Measurements from ENCODE around the gene ICAM2. TPM values are rescaled to one million over a fixed set of nuclear protein-coding genes. Genes with fewer than 3 reads are reported as not detected.

The ICAM2 gene
- total and polyA plus RNA-seq, 2 donors (not counting 1 experiment from before 2014, with no cell fraction given), result 48.7 to 149 TPM

- Histone ChIP-seq H3K4me3 (ENCODE audit: control extremely low read depth in 1 of 5, extremely low read depth in 1 of 5, insufficient read depth in 1 of 5, low read depth in 2 of 5, low read length in 4 of 5) (no peak overlapping the region), H2AFZ (ENCODE audit: insufficient read depth, low read depth, low read length, poor library complexity, severe bottlenecking) (no peak overlapping the region), H3K9me3 (ENCODE audit: control extremely low read depth in 1 of 3, control insufficient read depth in 2 of 3, insufficient read depth in 1 of 3, low read length in 2 of 3) (peaks cover 3 to 17% (median 12%) of the 10 kb centered on the region in 3 donors), H3K79me2 (ENCODE audit: control insufficient read depth, insufficient read depth, low read length) (no peaks in the 10 kb centered on the region), H3K27ac (ENCODE audit: low read length in 2 of 2) (no peak overlapping the region), H3K9ac (ENCODE audit: low read length) (no peak overlapping the region), H3K36me3 (replicated peaks in 1 of 2; ENCODE audit: control extremely low read depth in 1 of 2, control insufficient read depth in 1 of 2, extremely low read depth in 1 of 2, insufficient read depth in 2 of 2, low read length in 1 of 2) (peaks cover 0 to 5% of the 10 kb centered on the region in 2 experiments), H3K27me3 (replicated peaks in 1 of 4; ENCODE audit: control extremely low read depth in 1 of 4, control insufficient read depth in 3 of 4, insufficient read depth in 4 of 4, low read length in 3 of 4) (no peaks in the 10 kb centered on the region), H3K4me1 (ENCODE audit: control insufficient read depth in 2 of 2, insufficient read depth in 2 of 2, low read length in 2 of 2) (peaks cover 17 to 20% of the 10 kb centered on the region in 2 donors), H4K20me1 (ENCODE audit: control insufficient read depth, insufficient read depth, low read length, poor library complexity, severe bottlenecking) (no peaks in the 10 kb centered on the region), H3K4me2 (replicated peaks; ENCODE audit: low read depth, low read length, poor library complexity, severe bottlenecking) (no peak overlapping the region)
- Mint-ChIP-seq H3K4me1 (peaks cover 21% of the 10 kb centered on the region), H3K9me3 (ENCODE audit: insufficient read depth) (peaks cover 11% of the 10 kb centered on the region), H3K27me3 (no peaks in the 10 kb centered on the region), H3K4me3 (no peak overlapping the region), H3K27ac (no peak overlapping the region)
- CTCF ChIA-PET, result interaction anchor here (0.8 kb wide), 1 partner anchor 41 kb away, joined by 3 read pairs; no protein-coding TSS in a partner anchor
- no CpG with 5 or more reads among the region's 3 CpGs for WGBS (ENCODE audit: insufficient coverage)
- no peak for DNase-seq
- no peak for ATAC-seq (ENCODE audit: low read depth)
- POLR2A ChIA-PET, result no interaction called here
- TF ChIP-seq CTCF (IDR thresholded peaks at IDR 0.05), result no peak
- no peak for TF ChIP-seq EZH2 (IDR thresholded peaks at IDR 0.05; ENCODE audit: borderline replicate concordance, insufficient read depth, low read depth, low read length, poor library complexity, severe bottlenecking)
- intact Hi-C loops (cut with micrococcal nuclease), result no loop called here
These were observed 49.8 kb upstream of the ICAM2 start for GRCh38 chr17:64070213-64070612.

- WGBS (ENCODE audit: insufficient coverage), result no CpG with 5 or more reads among the region's 1 CpG
- CTCF ChIA-PET, result no interaction called here
These were observed 48.7 kb upstream of the ICAM2 start for GRCh38 chr17:64069143-64069542.

More at GRCh38 chr17:64069143-64069542, 48.7 kb upstream of the ICAM2 start:
- Histone ChIP-seq H4K20me1 (ENCODE audit: control insufficient read depth, insufficient read depth, low read length, poor library complexity, severe bottlenecking) (no peaks in the 10 kb centered on the region), H3K9ac (ENCODE audit: low read length) (no peak overlapping the region), H2AFZ (ENCODE audit: insufficient read depth, low read depth, low read length, poor library complexity, severe bottlenecking) (no peak overlapping the region), H3K36me3 (replicated peaks in 1 of 2; ENCODE audit: control extremely low read depth in 1 of 2, control insufficient read depth in 1 of 2, extremely low read depth in 1 of 2, insufficient read depth in 2 of 2, low read length in 1 of 2) (peaks cover 0 to 5% of the 10 kb centered on the region in 2 experiments), H3K27ac (ENCODE audit: low read length in 2 of 2) (no peak overlapping the region), H3K4me2 (replicated peaks; ENCODE audit: low read depth, low read length, poor library complexity, severe bottlenecking) (no peak overlapping the region), H3K9me3 (ENCODE audit: control extremely low read depth in 1 of 3, control insufficient read depth in 2 of 3, insufficient read depth in 1 of 3, low read length in 2 of 3) (peaks cover 3 to 17% (median 12%) of the 10 kb centered on the region in 3 donors), H3K4me3 (ENCODE audit: control extremely low read depth in 1 of 5, extremely low read depth in 1 of 5, insufficient read depth in 1 of 5, low read depth in 2 of 5, low read length in 4 of 5) (no peak overlapping the region), H3K4me1 (ENCODE audit: control insufficient read depth in 2 of 2, insufficient read depth in 2 of 2, low read length in 2 of 2) (peaks cover 6 to 9% of the 10 kb centered on the region in 2 donors), H3K27me3 (replicated peaks in 1 of 4; ENCODE audit: control extremely low read depth in 1 of 4, control insufficient read depth in 3 of 4, insufficient read depth in 4 of 4, low read length in 3 of 4) (no peaks in the 10 kb centered on the region), H3K79me2 (ENCODE audit: control insufficient read depth, insufficient read depth, low read length) (no peaks in the 10 kb centered on the region)
- H3K9me3 Mint-ChIP-seq (ENCODE audit: insufficient read depth), result peaks cover 11% of the 10 kb centered on the region
- H3K27ac Mint-ChIP-seq, result no peak overlapping the region
- no peak overlapping the region for H3K4me3 Mint-ChIP-seq
- H3K4me1 Mint-ChIP-seq, result peaks cover 11% of the 10 kb centered on the region
- POLR2A ChIA-PET, result no interaction called here
- H3K27me3 Mint-ChIP-seq, result no peaks in the 10 kb centered on the region
- intact Hi-C loops (cut with micrococcal nuclease), result no loop called here
- no peak for TF ChIP-seq EZH2 (IDR thresholded peaks at IDR 0.05; ENCODE audit: borderline replicate concordance, insufficient read depth, low read depth, low read length, poor library complexity, severe bottlenecking)
- TF ChIP-seq CTCF (IDR thresholded peaks at IDR 0.05), result no peak
- ATAC-seq (ENCODE audit: low read depth) (no peak), DNase-seq (no peak)
